OCI-LY3 (cell line): ENCODE results near the gene CCDC50.

ENCODE experiments used
- H2AFZ ChIP-seq: fragments of 200-600, 300-600 bp; shearing (Covaris generic); 2 replicates; pipeline ENCODE4 v1.6.0; 2014; ENCODE audit warnings: antibody characterized with exemption, low read depth, low read length
- H3K27ac ChIP-seq: fragments of 200-600, 300-600 bp; sonication (generic); 2 replicates; pipeline ENCODE4 v1.5.1; 2014; ENCODE audit warnings: mild to moderate bottlenecking, low read length, moderate library complexity, mixed read lengths
- H3K27me3 ChIP-seq: fragments of 200-600, 300-600 bp; sonication (generic); 2 replicates; pipeline ENCODE4 v1.6.1; 2014; ENCODE audit warnings: low read depth, low read length, mixed read lengths
- H3K36me3 ChIP-seq: fragments of 200-600, 300-600 bp; sonication (generic); replicated peaks from 2 replicates; pipeline ENCODE3; 2014; ENCODE audit warnings: low read depth, low read length, mixed read lengths
- H3K4me1 ChIP-seq: fragments of 300-600, 200-600 bp; sonication (generic); 2 replicates; pipeline ENCODE4 v1.6.1; 2014; ENCODE audit warnings: low read length, mixed read lengths
- H3K4me2 ChIP-seq: fragments of 200-600, 300-600 bp; sonication (generic); 2 replicates; pipeline ENCODE4 v1.6.1; 2014; ENCODE audit warnings: low read length, mixed read lengths
- H3K4me3 ChIP-seq: fragments of 300-600, 200-600 bp; sonication (generic); 2 replicates; pipeline ENCODE4 v1.5.1; 2014; ENCODE audit warnings: antibody characterized with exemption, mild to moderate bottlenecking, low read length, moderate library complexity
- H3K79me2 ChIP-seq: fragments of 300-600, 200-600 bp; shearing (Covaris generic); 2 replicates; pipeline ENCODE4 v1.6.1; 2014; ENCODE audit warnings: mild to moderate bottlenecking, low read length, mixed read lengths
- H3K9ac ChIP-seq: fragments of 300-600, 200-600 bp; shearing (Covaris generic); 2 replicates; pipeline ENCODE4 v1.6.0; 2014; ENCODE audit warnings: mild to moderate bottlenecking, low read length, moderate library complexity
- H3K9me3 ChIP-seq: fragments of 200-600, 300-600 bp; shearing (Covaris generic); 2 replicates; pipeline ENCODE4 v1.6.1; 2014; ENCODE audit warnings: low read length, mixed read lengths; ENCODE audit not compliant: insufficient read depth
- H4K20me1 ChIP-seq: fragments of 200-600, 300-600 bp; sonication (generic); 2 replicates; pipeline ENCODE4 v1.6.1; 2016; ENCODE audit warnings: low read length, mixed read lengths; ENCODE audit not compliant: insufficient read depth
- EZH2phosphoT487 ChIP-seq: fragments of 200-600 bp; shearing (Covaris generic); IDR thresholded peaks from 2 replicates; pipeline ENCODE4 v1.6.1; 2018; ENCODE audit warnings: antibody characterized with exemption, mixed run types, low read depth
- TF ChIP-seq, protein P1 (sequence below): fragments of 200-600, 300-600 bp; sonication (generic); IDR thresholded peaks from 2 replicates; pipeline ENCODE4 v1.5.1; 2014; ENCODE audit warnings: antibody characterized with exemption, low read length, low read depth

Gene CCDC50, protein sequence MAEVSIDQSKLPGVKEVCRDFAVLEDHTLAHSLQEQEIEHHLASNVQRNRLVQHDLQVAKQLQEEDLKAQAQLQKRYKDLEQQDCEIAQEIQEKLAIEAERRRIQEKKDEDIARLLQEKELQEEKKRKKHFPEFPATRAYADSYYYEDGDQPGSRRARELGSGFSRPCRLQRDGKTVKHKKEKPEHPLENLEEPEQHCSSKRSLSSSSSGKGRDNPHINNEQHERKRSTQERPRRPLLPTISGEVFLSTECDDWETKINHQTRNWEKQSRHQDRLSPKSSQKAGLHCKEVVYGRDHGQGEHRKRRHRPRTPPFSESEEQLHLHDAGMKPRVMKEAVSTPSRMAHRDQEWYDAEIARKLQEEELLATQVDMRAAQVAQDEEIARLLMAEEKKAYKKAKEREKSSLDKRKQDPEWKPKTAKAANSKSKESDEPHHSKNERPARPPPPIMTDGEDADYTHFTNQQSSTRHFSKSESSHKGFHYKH

DNA sequence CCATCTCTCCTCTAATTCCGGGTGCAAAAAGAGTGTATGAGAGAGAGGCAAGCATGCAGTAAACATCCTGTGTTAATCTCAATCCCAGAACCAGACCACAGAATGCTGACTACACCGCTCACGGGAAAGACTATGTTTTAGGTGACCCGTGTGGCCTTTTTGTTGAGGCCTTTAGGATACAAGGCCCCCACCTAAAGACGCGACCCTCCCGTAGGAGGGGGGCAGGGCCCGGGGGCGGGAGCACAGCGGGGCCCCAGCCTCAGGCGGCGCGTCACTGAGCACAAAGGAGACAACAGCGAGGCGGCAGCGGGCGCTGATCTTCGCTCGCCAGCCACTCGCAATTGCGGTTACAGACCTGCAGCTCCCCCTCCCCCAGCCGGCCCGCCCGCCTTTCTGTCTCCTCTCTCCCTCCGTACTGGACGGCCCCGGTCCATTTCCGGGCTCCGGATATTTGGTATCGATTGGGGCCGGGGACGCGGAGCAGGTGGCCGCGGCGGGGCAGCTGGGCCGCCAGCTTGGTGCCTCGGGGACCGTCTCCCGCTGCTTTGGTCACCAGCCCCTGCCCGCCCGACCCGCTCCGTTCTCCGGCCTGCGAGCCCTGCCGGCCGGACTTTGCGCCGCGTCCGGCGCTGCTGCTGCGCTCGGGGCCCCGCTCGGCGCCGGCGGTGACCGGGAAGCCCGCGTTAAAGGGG is at the start of gene CCDC50:
Gene CCDC50, plus strand, starts transcription at position 433 of the 692 bp plus-strand sequence. CDS start 281 bp downstream, outside the sequence.
- Histone ChIP-seq H3K4me2 (peak within 1 kb of the TSS; percentile 98), H3K79me2 (peaks cover 49% of the 10 kb centered on the region), H3K27ac (peak within 1 kb of the TSS; percentile 59), H4K20me1 (peaks cover 31% of the 10 kb centered on the region), H2AFZ (peak within 1 kb of the TSS; percentile 92), H3K9ac (peak within 1 kb of the TSS; percentile 87), H3K4me1 (peaks cover 39% of the 10 kb centered on the region), H3K4me3 (peak within 1 kb of the TSS; percentile 89), H3K36me3 (no peaks in the 10 kb centered on the region), H3K9me3 (no peaks in the 10 kb centered on the region), H3K27me3 (no peaks in the 10 kb centered on the region)
- TF ChIP-seq, protein P1, sequence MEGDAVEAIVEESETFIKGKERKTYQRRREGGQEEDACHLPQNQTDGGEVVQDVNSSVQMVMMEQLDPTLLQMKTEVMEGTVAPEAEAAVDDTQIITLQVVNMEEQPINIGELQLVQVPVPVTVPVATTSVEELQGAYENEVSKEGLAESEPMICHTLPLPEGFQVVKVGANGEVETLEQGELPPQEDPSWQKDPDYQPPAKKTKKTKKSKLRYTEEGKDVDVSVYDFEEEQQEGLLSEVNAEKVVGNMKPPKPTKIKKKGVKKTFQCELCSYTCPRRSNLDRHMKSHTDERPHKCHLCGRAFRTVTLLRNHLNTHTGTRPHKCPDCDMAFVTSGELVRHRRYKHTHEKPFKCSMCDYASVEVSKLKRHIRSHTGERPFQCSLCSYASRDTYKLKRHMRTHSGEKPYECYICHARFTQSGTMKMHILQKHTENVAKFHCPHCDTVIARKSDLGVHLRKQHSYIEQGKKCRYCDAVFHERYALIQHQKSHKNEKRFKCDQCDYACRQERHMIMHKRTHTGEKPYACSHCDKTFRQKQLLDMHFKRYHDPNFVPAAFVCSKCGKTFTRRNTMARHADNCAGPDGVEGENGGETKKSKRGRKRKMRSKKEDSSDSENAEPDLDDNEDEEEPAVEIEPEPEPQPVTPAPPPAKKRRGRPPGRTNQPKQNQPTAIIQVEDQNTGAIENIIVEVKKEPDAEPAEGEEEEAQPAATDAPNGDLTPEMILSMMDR: no peak
- TF ChIP-seq EZH2phosphoT487: no peak

DNA sequence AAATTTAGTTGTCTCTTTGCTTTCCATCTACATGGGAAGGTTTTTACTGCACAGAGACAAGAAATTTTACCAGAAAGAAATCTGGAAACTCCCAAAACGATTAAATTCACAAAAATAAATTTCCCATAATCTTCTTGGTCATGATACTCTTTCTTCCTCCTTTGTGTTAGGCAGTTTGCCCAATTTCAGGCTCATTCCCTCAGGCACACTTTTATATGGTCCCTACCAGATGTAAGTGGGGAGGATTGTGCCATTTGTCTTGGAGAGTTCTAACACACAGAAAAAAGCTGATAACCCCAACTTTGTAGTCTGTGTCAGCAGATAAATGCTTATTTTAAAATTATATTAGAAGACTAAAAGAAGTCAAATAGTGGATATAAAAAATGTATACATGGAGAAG is 49.1 kb upstream of the CCDC50 start:
- Histone ChIP-seq H3K9me3 (no peaks in the 10 kb centered on the region), H3K79me2 (no peaks in the 10 kb centered on the region), H3K36me3 (no peaks in the 10 kb centered on the region), H3K27me3 (no peaks in the 10 kb centered on the region), H3K4me2 (no peak overlapping the region), H3K4me3 (no peak overlapping the region), H3K9ac (no peak overlapping the region), H3K4me1 (peaks cover 39% of the 10 kb centered on the region), H2AFZ (no peak overlapping the region), H3K27ac (no peak overlapping the region), H4K20me1 (no peaks in the 10 kb centered on the region)
- no peak for TF ChIP-seq EZH2phosphoT487
- TF ChIP-seq, protein P1: no peak

DNA sequence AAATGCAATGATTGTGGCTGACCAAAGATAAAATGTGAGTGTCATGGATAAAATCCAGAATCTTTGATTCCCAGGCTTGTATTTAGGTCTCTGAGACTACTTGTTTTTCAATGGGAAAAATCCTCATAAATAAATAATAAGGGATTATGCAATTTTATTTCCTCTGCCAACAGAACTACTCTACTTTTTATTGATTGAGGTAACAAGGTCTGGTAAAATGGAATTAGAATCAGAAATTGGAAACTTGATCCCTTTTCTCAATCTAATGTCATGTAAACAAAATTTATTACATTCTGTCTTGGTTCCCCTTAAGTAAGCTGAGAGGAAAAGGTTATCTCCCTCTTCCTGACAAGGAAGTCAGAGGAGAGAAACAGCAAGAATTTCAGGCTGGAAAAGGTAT is 48.3 kb upstream of the CCDC50 start:
- no peak for TF ChIP-seq EZH2phosphoT487
- TF ChIP-seq, protein P1: no peak
- Histone ChIP-seq H3K4me3 (no peak overlapping the region), H4K20me1 (no peaks in the 10 kb centered on the region), H3K36me3 (no peaks in the 10 kb centered on the region), H3K27ac (no peak overlapping the region), H3K79me2 (no peaks in the 10 kb centered on the region), H3K9ac (no peak overlapping the region), H2AFZ (no peak overlapping the region), H3K27me3 (no peaks in the 10 kb centered on the region), H3K4me2 (no peak overlapping the region), H3K4me1 (peaks cover 39% of the 10 kb centered on the region), H3K9me3 (no peaks in the 10 kb centered on the region)
